ENCODE results near the gene SLC41A3.

Gene SLC41A3

DNA sequence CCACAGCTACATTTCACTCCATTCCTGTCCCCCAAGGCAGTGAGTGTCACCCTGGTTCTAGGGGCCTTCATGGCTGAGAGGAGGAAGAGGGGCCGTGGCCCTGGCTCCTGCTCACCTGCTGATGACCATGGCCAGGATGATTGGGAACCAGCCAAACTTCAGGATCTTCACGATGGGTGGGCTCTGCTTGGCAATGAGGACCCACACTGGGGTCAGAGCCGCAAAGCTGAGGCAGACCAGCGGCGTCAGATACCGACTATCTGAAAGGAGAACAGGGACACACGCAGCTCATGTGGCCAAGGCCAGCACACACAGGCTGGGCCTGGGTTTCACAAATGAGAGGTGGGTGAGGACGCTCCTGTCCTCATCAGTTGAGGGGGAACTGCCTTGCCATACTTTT, 67.3 kb downstream of the SLC41A3 start:
- Histone ChIP-seq H3K4me3 (ENCODE audit: low read length, poor library complexity, severe bottlenecking) (no peak overlapping the region), H3K4me1 (ENCODE audit: insufficient read depth, low read length, poor library complexity, severe bottlenecking) (no peaks in the 10 kb centered on the region), H3K27me3 (ENCODE audit: insufficient read depth, low read length, poor library complexity, severe bottlenecking) (no peaks in the 10 kb centered on the region), H3K79me2 (ENCODE audit: insufficient read depth, low read length) (no peaks in the 10 kb centered on the region), H3F3A (ENCODE audit: low read depth) (no peaks in the 10 kb centered on the region), H2AFZ (ENCODE audit: low read length) (no peak overlapping the region), H3K9me3 (ENCODE audit: insufficient read depth, low read depth, low read length) (no peaks in the 10 kb centered on the region), H3K4me2 (ENCODE audit: low read depth, low read length, poor library complexity, severe bottlenecking) (no peak overlapping the region), H4K20me1 (ENCODE audit: insufficient read depth, low read length, poor library complexity, severe bottlenecking) (no peaks in the 10 kb centered on the region), H3K9me2 (replicated peaks; ENCODE audit: low read depth, low read length) (no peaks in the 10 kb centered on the region), H3K9ac (ENCODE audit: low read depth, low read length, poor library complexity, severe bottlenecking) (no peak overlapping the region), H3K36me3 (ENCODE audit: insufficient read depth, low read length) (no peaks in the 10 kb centered on the region; the same call in 1 of the 2 replicates)
- no peak for TF ChIP-seq EZH2phosphoT487 (IDR thresholded peaks at IDR 0.05; ENCODE audit: borderline replicate concordance)
- TF ChIP-seq, protein P1, sequence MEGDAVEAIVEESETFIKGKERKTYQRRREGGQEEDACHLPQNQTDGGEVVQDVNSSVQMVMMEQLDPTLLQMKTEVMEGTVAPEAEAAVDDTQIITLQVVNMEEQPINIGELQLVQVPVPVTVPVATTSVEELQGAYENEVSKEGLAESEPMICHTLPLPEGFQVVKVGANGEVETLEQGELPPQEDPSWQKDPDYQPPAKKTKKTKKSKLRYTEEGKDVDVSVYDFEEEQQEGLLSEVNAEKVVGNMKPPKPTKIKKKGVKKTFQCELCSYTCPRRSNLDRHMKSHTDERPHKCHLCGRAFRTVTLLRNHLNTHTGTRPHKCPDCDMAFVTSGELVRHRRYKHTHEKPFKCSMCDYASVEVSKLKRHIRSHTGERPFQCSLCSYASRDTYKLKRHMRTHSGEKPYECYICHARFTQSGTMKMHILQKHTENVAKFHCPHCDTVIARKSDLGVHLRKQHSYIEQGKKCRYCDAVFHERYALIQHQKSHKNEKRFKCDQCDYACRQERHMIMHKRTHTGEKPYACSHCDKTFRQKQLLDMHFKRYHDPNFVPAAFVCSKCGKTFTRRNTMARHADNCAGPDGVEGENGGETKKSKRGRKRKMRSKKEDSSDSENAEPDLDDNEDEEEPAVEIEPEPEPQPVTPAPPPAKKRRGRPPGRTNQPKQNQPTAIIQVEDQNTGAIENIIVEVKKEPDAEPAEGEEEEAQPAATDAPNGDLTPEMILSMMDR (conservative IDR thresholded peaks at IDR 0.05; ENCODE audit: low read length): no peak

DNA sequence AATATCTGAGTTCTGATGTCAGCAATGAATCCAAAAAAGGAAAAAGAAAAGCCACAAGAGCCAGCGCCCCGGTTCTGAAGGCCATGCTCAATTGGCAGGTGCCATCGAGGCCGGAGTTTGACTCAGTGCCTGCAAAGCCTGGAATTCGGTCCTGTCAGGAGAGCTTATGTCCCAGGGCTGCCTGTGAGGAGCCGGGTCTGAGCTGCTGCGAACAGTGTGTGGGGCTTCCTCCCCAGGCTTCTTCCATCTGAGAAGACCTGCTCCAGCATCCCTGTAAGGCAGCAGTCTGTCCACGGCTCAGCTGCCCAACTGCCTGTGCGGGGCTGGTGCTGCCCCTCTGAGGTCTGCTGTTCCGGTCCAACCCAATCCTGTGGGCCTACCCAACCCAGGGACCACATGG, 68.8 kb downstream of the SLC41A3 start:
- Histone ChIP-seq H3K9ac (ENCODE audit: low read depth, low read length, poor library complexity, severe bottlenecking) (no peak overlapping the region), H3K4me1 (ENCODE audit: insufficient read depth, low read length, poor library complexity, severe bottlenecking) (no peaks in the 10 kb centered on the region), H3K9me2 (replicated peaks; ENCODE audit: low read depth, low read length) (no peaks in the 10 kb centered on the region), H3K4me3 (ENCODE audit: low read length, poor library complexity, severe bottlenecking) (no peak overlapping the region), H3K9me3 (ENCODE audit: insufficient read depth, low read depth, low read length) (no peaks in the 10 kb centered on the region), H2AFZ (ENCODE audit: low read length) (no peak overlapping the region), H3K4me2 (ENCODE audit: low read depth, low read length, poor library complexity, severe bottlenecking) (no peak overlapping the region), H3K36me3 (ENCODE audit: insufficient read depth, low read length) (peaks cover 6% of the 10 kb centered on the region; the same call in 1 of the 2 replicates), H4K20me1 (ENCODE audit: insufficient read depth, low read length, poor library complexity, severe bottlenecking) (no peaks in the 10 kb centered on the region), H3K79me2 (ENCODE audit: insufficient read depth, low read length) (no peaks in the 10 kb centered on the region), H3K27me3 (ENCODE audit: insufficient read depth, low read length, poor library complexity, severe bottlenecking) (no peaks in the 10 kb centered on the region), H3F3A (ENCODE audit: low read depth) (no peaks in the 10 kb centered on the region)
- no peak for TF ChIP-seq EZH2phosphoT487 (IDR thresholded peaks at IDR 0.05; ENCODE audit: borderline replicate concordance)
- TF ChIP-seq, protein P1 (conservative IDR thresholded peaks at IDR 0.05; ENCODE audit: low read length): no peak

DNA sequence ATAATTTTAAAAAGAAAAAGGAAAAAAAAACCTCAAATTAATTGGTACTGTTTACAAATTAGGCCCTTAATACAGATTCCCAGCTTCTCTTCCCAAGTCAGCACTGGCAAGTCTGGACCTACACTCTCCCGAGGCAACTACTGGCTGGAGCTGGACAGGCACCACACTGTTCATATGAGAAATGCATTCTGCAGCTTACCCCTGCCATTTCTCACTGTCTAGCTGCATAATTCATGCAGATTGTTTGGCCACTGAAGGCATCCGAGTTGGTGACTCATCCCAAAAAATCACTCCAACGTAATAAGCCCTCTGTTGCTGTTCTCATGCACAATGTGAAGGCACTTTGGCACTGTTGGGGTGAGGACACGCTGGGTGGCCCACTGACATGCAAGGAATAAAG, 69.7 kb downstream of the SLC41A3 start:
- H3K4me1 ChIP-seq (ENCODE audit: insufficient read depth, low read length, poor library complexity, severe bottlenecking): no peaks in the 10 kb centered on the region
- peaks cover 6% of the 10 kb centered on the region; the same call in 1 of the 2 replicates for H3K36me3 ChIP-seq (ENCODE audit: insufficient read depth, low read length)
- no peak overlapping the region for H3K4me3 ChIP-seq (ENCODE audit: low read length, poor library complexity, severe bottlenecking)
- H3F3A ChIP-seq (ENCODE audit: low read depth): no peaks in the 10 kb centered on the region
- no peaks in the 10 kb centered on the region for H4K20me1 ChIP-seq (ENCODE audit: insufficient read depth, low read length, poor library complexity, severe bottlenecking)
- H3K9me2 ChIP-seq (replicated peaks; ENCODE audit: low read depth, low read length): no peaks in the 10 kb centered on the region
- no peaks in the 10 kb centered on the region for H3K9me3 ChIP-seq (ENCODE audit: insufficient read depth, low read depth, low read length)
- no peak overlapping the region for H3K4me2 ChIP-seq (ENCODE audit: low read depth, low read length, poor library complexity, severe bottlenecking)
- no peak overlapping the region for H3K9ac ChIP-seq (ENCODE audit: low read depth, low read length, poor library complexity, severe bottlenecking)
- H2AFZ ChIP-seq (ENCODE audit: low read length): no peak overlapping the region
- H3K27me3 ChIP-seq (ENCODE audit: insufficient read depth, low read length, poor library complexity, severe bottlenecking): no peaks in the 10 kb centered on the region
- H3K79me2 ChIP-seq (ENCODE audit: insufficient read depth, low read length): no peaks in the 10 kb centered on the region
- TF ChIP-seq EZH2phosphoT487 (IDR thresholded peaks at IDR 0.05; ENCODE audit: borderline replicate concordance): no peak
- TF ChIP-seq, protein P1 (conservative IDR thresholded peaks at IDR 0.05; ENCODE audit: low read length): no peak

Data from Loucy (cell line).